IPS-NIHi7 (cell line): ENCODE data around the gene CHRNB1.
"Not testable (repeated sequence)": the region's sequence is repeated elsewhere in the genome, so short reads cannot be mapped to it uniquely, and the experiment has no call there.

Source experiments
- DNase-seq: peaks from one replicate; pipeline ENCODE4 v3.0.0; 2012; ENCODE audit warnings: mixed read lengths; ENCODE audit errors: extremely low spot score

CHRNB1 gene

DNA sequence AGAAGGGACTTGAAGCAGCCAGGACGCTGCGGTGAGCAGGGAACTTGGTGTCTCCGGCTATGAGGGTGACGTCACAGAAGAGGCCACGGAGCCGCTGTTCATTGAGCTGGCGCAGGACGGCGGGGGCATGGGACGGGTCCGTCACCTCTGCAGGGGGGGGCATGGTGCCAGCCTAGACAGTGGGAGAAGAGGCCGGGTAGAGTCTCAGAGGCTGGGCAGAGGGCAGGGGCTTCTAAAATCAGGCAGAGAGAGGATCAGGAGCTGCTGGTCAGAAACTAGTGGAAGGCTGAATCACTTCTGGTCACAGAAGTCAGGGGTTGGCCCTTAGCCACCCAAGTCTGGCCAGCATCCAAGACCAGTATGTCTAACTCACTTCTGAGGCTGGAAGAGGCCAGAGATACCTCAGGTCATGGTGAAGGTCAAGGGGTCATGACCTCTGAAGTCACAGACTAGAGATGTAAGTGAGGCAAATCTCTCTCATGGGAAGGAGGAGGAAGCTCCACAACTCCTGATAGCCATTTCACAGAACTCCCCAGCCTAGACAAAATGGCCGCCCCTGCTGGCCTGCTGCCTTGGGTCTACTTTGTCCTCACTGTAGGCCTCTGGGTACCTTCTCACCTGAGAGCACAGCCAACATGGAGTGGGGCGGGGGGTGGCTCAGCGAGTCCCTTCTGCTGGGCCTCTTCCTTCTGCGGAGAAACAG lies 21.9 kb downstream of the CHRNB1 start:
- DNase-seq: no peak

DNA sequence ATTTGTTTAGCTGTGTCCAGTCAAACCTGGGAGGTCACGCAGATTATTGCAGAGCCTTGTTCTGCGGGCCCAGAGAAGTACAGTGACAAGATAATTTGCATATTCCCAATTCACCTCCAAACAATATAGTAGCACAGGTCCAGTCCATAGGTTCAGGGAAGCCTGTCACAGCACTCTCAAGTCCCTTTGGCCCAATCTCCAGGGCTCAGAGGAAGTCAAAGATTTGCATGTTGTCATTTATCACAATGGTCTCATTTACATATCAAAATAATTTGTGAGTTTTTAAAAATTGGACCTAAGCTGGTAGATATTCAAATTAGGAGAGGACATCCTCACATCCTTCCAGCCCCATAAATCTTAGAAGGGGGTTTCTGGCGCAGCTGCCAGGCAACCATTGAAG lies 22.6 kb downstream of the CHRNB1 start:
- no peak for DNase-seq

- no peak for DNase-seq
Measured at GRCh38 chr17:7468290-7468689, 23.4 kb downstream of the CHRNB1 start.

DNA sequence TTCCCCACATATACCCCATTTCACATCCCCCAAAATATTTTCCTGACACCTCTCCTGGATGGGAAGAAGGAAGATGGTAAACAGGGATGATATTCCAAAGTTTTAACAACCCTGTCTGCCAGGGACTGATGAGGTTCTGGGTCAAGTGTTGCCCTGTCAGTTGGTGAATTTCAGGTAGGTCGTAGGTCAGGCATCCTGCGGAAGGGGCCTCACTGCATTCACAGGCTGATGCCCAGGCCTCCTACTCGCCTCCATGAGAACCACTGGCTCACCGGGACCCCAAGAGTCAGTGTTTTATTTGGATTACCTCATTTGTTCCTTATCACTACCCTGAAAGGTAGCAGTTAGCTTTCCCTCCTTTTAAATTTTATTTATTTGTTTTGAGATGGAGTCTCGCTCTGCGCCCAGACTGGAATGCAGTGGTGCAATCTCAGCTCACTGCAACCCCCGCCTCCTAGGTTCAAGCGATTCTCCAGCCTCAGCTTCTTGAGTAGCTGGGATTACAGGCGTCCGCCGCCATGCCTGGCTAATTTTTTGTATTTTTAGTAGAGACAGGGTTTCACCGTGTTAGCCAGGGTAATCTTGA lies 24.0 kb downstream of the CHRNB1 start:
- DNase-seq: no peak

DNA sequence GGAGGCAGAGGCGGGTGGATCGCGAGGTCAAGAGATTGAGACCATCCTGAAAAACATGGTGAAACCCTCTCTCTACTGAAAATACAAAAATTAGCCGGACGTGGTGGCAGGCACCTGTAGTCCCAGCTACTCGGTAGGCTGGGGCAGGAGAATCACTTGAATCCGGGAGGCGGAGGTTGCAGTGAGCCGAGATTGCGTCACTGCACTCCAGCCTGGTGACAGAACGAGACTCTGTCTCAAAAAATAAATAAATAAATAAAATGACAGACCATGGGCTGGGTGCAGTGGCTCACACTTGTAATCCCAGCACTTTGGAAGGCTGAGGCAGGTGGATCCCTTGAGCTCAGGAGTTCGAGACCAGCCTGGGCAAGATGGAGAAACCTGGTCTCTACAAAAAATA lies 25.0 kb downstream of the CHRNB1 start:
- not testable (repeated sequence) for DNase-seq

GRCh38 chr17:7470457-7470973 lies 25.7 kb downstream of the CHRNB1 start:
- not testable (repeated sequence) for DNase-seq

GRCh38 chr17:7471729-7472128 lies 26.9 kb downstream of the CHRNB1 start:
- DNase-seq: no peak

GRCh38 chr17:7474767-7475166 lies 29.9 kb downstream of the CHRNB1 start:
- DNase-seq: not testable (repeated sequence)

GRCh38 chr17:7475764-7476422 lies 31.0 kb downstream of the CHRNB1 start:
- DNase-seq: no peak

DNA sequence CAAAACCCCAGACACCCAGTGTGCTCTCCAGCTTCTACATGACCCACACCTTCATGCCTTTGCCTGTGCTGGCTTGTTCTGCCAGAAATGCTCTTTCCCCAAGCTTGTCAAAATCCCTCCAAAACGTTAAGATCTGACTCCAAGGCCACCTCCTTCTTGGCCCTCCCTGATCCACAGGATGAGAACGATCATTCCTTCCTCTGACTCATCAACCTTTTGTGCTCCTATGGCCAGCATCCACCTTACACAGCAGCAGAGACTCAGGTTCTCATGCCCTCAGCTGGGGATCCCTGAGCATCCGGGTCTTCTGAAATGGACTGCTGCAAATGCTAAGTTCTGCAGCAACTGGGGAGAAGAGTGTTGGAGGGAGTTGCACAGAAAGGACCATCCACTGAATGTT lies 31.6 kb downstream of the CHRNB1 start:
- no peak for DNase-seq

DNA sequence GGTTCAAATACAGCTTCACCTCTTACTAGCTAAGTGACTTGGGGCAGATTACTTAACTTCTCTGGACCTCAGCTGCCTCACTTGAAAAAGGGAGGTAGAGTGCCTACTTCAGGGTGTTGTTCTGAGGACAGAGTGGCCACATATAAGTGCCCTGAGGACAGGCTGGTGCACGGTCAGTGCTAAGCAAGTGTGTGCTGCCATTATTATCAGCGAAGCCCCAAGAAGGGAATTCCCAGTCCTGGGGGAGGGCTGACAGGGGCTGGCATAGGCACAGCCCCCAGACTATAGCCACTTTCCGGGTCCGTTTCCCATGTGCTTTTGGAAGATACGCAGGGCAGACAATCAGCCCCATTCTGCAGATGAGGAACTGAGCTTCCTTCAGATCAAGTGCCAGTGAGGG lies 32.1 kb downstream of the CHRNB1 start:
- DNase-seq: no peak

- no peak for DNase-seq
Measured at GRCh38 chr17:7477392-7478275, 32.8 kb downstream of the CHRNB1 start.

- peak; percentile 58 for DNase-seq
Measured at GRCh38 chr17:7478276-7479212, 33.7 kb downstream of the CHRNB1 start.

DNA sequence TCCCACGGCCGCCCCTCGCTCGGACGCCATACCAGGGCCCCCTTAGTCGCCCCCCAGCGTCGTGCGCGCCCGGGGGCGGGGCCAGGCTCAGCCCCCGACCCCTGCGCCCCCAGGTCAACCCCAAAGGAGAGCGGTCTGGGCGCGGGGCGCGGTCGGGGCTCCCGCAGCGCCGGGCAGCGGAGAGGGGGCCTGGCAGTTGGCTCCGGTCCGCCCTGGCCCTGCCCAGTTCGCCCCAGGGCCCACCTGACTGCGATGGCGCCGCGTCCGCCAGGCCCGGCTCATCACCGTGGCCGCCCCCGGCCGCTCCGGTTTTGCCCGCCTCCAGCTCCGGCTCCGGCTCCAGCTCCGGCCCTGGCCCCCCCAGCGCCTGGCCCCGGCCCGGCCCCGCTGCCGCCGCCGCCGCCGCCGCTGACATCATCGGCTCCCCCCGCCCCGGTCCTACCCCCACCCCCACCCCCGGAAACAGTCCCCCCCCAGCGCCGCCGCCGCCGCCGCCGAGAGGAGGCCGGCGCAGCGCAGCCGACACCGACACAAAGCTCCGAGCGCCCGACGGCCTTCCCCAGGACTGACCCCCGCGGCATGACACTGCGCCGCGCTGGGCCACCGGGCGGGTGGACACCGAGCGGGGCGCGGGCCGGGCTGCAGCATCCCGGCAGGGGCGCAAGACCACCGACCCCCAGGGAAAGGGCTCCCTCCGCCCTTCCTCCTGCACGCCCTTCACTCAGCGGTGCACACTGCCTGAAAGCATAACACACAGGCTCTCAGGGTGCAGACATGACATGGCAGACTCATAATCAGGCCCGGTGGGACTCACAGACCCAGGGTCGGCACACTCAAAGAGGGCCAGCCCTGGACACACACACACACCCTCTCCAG lies 34.6 kb downstream of the CHRNB1 start, which contains the start of gene ZBTB4:
Gene ZBTB4 (minus strand): TSS at position 419 of the 876 bp plus-strand sequence. CDS start 12,830 bp downstream, outside the sequence.
- DNase-seq: peak; percentile 63

GRCh38 chr17:7480089-7480384 lies 35.2 kb downstream of the CHRNB1 start:
- no peak for DNase-seq

- not testable (repeated sequence) for DNase-seq
Measured at GRCh38 chr17:7481275-7481674, 36.4 kb downstream of the CHRNB1 start, which contains the start of gene SLC35G6. Gene SLC35G6 (plus strand): TSS chr17:7481446. CDS start chr17:7481517, 71 bp downstream.

- not testable (repeated sequence) for DNase-seq
Measured at GRCh38 chr17:7481842-7482741, 37.2 kb downstream of the CHRNB1 start.

DNA sequence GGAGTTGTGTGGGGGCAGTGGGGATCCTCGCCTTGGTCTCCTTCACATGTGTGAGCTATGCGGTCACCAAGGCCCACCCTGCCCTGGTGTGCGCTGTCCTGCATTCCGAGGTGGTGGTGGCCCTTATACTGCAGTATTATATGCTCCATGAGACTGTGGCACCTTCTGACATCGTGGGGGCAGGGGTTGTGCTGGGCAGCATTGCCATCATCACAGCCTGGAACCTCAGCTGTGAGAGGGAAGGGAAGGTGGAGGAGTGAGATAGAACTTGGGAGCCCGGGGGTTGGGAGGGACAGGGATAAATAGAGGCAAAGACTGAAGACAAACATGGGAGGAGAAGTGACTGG lies 37.9 kb downstream of the CHRNB1 start:
- not testable (repeated sequence) for DNase-seq
